RWPE2 (cell line): Measurements from ENCODE around the gene PHIP.

Experiments used
- ATAC-seq: fragments of 200-7000 bp; cut with Tn5 transposase; 3 replicates; pipeline ENCODE4 v1.9.1; 2021; ENCODE audit warnings: low read depth
- DNase-seq: peaks from one replicate; pipeline ENCODE4 v3.0.0-alpha.2; 2020; ENCODE audit warnings: low spot score
- H3K27ac ChIP-seq: fragments of 450-650 bp; 2 replicates; pipeline ENCODE4 v1.5.1; 2017; ENCODE audit warnings: mild to moderate bottlenecking; ENCODE audit not compliant: poor library complexity, severe bottlenecking
- H3K27me3 ChIP-seq: fragments of 250-450 bp; sonication (Bioruptor Pico); 2 replicates; pipeline ENCODE4 v1.5.1; 2021; ENCODE audit warnings: mild to moderate bottlenecking, moderate library complexity; ENCODE audit not compliant: insufficient read depth, poor library complexity, severe bottlenecking
- H3K36me3 ChIP-seq: fragments of 250-450 bp; sonication (Bioruptor Pico); 2 replicates; pipeline ENCODE4 v1.5.1; 2020; ENCODE audit warnings: low read depth, mild to moderate bottlenecking, moderate library complexity
- H3K4me1 ChIP-seq: fragments of 250-450 bp; sonication (Bioruptor Pico); 2 replicates; pipeline ENCODE4 v1.5.1; 2021; ENCODE audit warnings: mild to moderate bottlenecking, moderate library complexity; ENCODE audit not compliant: insufficient read depth, poor library complexity, severe bottlenecking
- H3K4me3 ChIP-seq: fragments of 250-450 bp; sonication (Bioruptor Pico); 2 replicates; pipeline ENCODE4 v1.5.1; 2021; ENCODE audit warnings: mild to moderate bottlenecking, moderate library complexity; ENCODE audit not compliant: severe bottlenecking
- H3K9me3 ChIP-seq: fragments of 250-450 bp; sonication (Bioruptor Pico); 2 replicates; pipeline ENCODE4 v1.5.1; 2021; ENCODE audit warnings: mild to moderate bottlenecking, moderate library complexity; ENCODE audit not compliant: severe bottlenecking
- CTCF ChIP-seq: fragments of 450-650 bp; IDR thresholded peaks from one replicate; pipeline ENCODE4 v1.5.1; 2017; ENCODE audit warnings: mild to moderate bottlenecking, moderate library complexity; ENCODE audit not compliant: poor library complexity, severe bottlenecking

Gene PHIP

GRCh38 chr6:79077715-79078074 is 359 bp downstream of the PHIP start:
- DNase-seq, result no peak
- Histone ChIP-seq H3K4me3 (peak overlapping the region; percentile 95), H3K9me3 (no peaks in the 10 kb centered on the region), H3K36me3 (peaks cover 33% of the 10 kb centered on the region), H3K27ac (peak overlapping the region; percentile 77), H3K4me1 (peaks cover 29% of the 10 kb centered on the region), H3K27me3 (no peaks in the 10 kb centered on the region)
- ATAC-seq, result peak; percentile 17
- TF ChIP-seq CTCF, result no peak

GRCh38 chr6:79076782-79077641 is 1.0 kb downstream of the PHIP start:
- Histone ChIP-seq H3K36me3 (peaks cover 34% of the 10 kb centered on the region), H3K27me3 (no peaks in the 10 kb centered on the region), H3K27ac (peak overlapping the region; percentile 77), H3K4me1 (peaks cover 29% of the 10 kb centered on the region), H3K4me3 (peak overlapping the region; percentile 95), H3K9me3 (no peaks in the 10 kb centered on the region)
- ATAC-seq, result peak; percentile 81
- TF ChIP-seq CTCF, result no peak
- peak; percentile 91 for DNase-seq

GRCh38 chr6:79076160-79076559 is 1.9 kb downstream of the PHIP start:
- Histone ChIP-seq H3K27me3 (no peaks in the 10 kb centered on the region), H3K27ac (peak overlapping the region; percentile 77), H3K9me3 (no peaks in the 10 kb centered on the region), H3K36me3 (peaks cover 37% of the 10 kb centered on the region), H3K4me1 (peaks cover 29% of the 10 kb centered on the region), H3K4me3 (peak overlapping the region; percentile 95)
- DNase-seq (no peak), ATAC-seq (no peak)
- no peak for TF ChIP-seq CTCF

GRCh38 chr6:79073888-79074287 is 4.2 kb downstream of the PHIP start:
- no peak for TF ChIP-seq CTCF
- Histone ChIP-seq H3K27me3 (no peaks in the 10 kb centered on the region), H3K27ac (no peak overlapping the region), H3K36me3 (peaks cover 50% of the 10 kb centered on the region), H3K4me3 (no peak overlapping the region), H3K9me3 (no peaks in the 10 kb centered on the region), H3K4me1 (peaks cover 20% of the 10 kb centered on the region)
- no peak for ATAC-seq
- DNase-seq, result no peak

- Histone ChIP-seq H3K4me1 (peaks cover 20% of the 10 kb centered on the region), H3K36me3 (peaks cover 50% of the 10 kb centered on the region), H3K4me3 (no peak overlapping the region), H3K27me3 (no peaks in the 10 kb centered on the region), H3K27ac (no peak overlapping the region), H3K9me3 (no peaks in the 10 kb centered on the region)
- no peak for TF ChIP-seq CTCF
- no peak for ATAC-seq
- DNase-seq, result no peak
Measured at GRCh38 chr6:79072640-79073181, 5.3 kb downstream of the PHIP start.
